MM.1S (cell line): Measurements from ENCODE around the gene ZNF503.

ENCODE experiments used
- CTCF ChIP-seq: fragments of 300-600 bp; sonication (generic); IDR thresholded peaks from 2 replicates; pipeline ENCODE4 v1.5.1; 2016; ENCODE audit warnings: antibody characterized with exemption, low read length, mixed read lengths
- EZH2 ChIP-seq: fragments of 300-600 bp; sonication (generic); optimal IDR thresholded peaks from 2 replicates; pipeline ENCODE3; 2017; ENCODE audit warnings: low read depth, mild to moderate bottlenecking, antibody characterized with exemption, low read length, mixed read lengths

- no peak for TF ChIP-seq EZH2
- no peak for TF ChIP-seq CTCF
These were observed 7.3 kb downstream of the ZNF503 start for GRCh38 chr10:75394221-75394620.
